MV-4-11 (cell line): ENCODE measurements around the gene C1QTNF9.
"Not testable (repeated sequence)": the region's sequence is repeated elsewhere in the genome, so short reads cannot be mapped to it uniquely, and the experiment has no call there.

ENCODE experiments used
- DNase-seq: peaks from one replicate; lab custom pipeline; 2025; lab: John Stamatoyannopoulos, UW

C1QTNF9 gene

DNA sequence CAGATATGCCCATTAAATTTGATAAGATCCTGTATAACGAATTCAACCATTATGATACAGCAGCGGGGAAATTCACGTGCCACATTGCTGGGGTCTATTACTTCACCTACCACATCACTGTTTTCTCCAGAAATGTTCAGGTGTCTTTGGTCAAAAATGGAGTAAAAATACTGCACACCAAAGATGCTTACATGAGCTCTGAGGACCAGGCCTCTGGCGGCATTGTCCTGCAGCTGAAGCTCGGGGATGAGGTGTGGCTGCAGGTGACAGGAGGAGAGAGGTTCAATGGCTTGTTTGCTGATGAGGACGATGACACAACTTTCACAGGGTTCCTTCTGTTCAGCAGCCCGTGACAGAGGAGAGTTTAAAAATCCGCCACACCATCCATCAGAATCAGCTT lies 12.0 kb downstream of the C1QTNF9 start:
- DNase-seq = not testable (repeated sequence)

DNA sequence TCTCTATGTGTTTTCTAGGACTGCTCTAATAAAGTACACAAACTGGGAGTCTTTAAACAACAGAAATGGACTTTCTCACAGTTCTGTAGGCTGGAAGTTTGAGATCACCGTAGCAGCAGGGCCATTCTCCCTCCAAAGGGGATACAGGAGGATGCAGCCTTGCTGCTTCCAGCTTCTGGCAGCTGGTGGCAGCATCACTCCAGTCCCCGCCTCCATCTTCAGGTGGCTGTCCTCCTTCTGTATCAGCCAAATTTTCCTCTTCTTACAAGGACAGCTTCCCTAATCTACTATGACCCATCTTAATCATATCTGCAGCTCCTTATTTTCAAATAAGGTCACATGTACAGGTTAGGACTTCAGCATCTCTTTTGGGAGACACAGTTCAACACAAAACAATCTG lies 13.1 kb downstream of the C1QTNF9 start:
- not testable (repeated sequence) for DNase-seq

DNA sequence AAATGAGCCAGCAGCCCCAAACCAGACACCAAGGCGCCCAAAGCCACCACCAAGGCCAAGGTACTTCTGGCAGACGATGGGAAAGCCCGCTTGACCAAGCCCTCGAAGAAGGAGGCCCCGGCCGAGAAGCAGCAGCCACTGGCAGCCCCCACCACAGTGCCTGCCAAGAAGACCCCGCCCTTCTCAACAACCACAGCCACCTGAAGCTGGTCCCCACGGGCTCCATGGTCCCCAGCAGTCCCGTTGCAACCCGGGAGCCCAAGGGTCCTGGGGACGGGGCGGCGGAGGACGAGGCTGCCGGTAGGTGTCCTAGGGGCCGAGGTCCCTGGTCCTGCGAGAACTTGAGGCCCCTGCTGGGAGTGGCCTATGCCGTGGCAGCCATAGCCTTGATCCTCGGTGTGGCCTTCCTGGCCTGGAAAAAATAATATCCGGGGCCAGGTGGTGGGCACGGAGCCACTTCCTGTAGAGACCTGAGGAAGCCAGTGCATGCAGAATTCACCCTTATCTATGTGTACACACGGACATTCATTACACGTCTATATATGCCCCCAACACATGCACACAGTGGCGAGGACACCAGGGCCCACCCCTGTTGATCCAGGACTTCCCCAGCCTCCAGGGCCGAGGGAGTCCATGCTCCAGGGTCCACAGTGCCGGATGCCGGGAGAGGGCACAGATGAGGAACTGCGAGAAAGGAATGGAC lies 13.8 kb downstream of the C1QTNF9 start:
- DNase-seq = no peak

DNA sequence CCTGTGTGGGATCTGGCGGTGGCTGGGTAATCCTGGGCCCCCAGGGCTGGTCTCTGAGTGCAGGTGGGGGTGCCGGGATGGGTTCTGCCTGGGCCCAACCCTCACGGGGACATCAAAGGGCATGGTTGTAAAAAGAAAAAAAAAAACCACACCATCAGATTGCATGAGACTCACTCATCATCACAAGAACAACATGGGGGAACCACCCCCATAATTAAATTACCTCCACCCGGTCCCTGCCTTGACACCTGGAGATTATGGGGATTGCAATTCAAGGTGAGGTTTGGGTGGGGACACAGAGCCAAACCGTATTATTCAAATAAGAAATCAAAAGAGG lies 14.3 kb downstream of the C1QTNF9 start:
- DNase-seq = no peak

DNA sequence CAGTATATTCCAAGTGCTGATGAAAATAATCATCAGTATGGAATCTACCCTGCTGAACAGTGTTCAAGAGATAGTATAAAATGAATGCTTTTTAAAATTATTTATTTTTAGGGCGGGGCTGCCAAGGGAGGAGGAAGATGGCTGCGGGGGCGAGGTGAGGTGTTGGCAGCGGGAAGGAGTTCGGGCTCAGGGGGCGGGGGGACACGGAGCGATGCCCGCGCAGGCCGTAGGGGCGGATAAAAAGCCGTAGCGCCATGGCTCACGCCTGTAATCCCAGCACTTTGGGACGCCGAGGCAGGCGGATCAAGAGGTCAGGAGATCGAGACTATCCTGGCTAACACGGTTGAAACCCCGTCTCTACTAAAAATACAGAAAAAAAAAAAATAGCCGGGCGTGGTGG lies 18.2 kb downstream of the C1QTNF9 start:
- not testable (repeated sequence) for DNase-seq

DNA sequence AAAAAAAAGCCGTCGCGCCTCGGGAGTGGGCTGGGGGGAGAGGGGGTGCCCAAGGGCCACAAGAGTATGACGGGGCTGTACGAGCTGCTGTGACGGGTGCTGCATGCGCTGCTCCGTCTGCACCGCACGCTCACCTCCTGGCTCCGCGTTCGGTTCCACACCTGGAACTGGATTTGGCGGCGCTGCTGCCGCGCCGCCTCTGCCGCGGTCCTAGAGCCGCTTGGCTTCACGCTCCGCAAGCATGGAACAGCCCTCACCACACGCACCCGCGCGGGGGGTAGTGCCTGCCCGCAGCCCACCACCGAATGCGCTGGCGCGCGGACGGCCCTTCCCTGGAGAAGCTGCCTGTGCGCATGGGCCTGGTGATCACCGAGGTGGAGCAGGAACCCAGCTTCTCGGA lies 18.8 kb downstream of the C1QTNF9 start:
- no peak for DNase-seq

DNA sequence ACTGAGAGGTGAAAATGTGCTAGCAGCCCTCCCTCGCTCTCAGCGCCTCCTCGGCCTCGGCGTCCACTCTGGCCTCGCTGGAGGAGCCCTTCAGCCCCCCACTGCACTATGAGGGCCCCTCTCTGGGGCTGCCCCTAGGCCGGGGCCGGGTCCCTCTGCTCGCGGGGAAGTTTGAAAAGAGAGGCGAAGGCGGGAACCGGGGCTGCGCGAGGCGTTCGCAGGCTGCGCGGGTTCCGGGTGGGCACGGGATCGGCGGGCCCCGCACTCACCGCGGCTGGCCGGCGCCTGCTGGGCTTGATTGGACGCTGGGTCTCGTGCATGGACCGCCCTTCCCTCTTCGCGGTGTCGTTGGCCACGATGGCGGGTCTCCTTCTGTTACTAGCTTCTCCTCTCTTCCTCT lies 29.3 kb downstream of the C1QTNF9 start:
- DNase-seq = no peak

DNA sequence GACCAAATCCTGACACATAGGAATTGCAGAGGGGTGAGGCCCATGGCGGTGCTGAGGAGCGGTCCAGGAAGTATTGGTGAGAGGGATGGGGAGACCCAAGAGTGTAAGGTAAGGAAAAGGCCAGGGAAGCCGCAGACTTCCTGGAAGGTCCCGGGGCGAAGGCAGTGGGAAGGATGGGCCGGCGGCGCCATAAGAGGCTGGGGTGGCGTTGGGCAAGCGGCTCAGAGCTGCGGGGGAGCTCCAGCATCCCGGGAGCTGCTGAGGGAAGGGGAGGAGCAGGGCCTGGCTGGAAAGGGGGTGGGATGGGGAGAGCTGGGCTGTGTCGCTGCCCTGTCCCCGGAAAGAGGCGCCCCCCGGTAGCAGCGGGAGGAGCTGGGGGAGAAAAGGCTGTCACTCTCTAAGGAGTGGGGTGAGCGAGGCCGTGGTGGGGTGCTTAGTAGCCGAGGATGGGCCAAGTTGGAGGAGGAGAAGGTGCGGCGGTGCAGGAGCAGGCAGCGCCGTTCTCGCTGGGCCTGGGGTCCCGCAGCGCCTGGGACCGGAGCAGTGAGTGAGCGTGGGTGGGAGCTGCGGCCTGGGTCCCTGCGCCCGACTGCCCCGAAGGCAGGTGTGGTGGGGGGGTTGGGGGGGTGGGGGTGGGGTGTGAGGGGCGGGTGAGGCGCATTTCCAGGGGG lies 30.7 kb downstream of the C1QTNF9 start:
- no peak for DNase-seq

DNA sequence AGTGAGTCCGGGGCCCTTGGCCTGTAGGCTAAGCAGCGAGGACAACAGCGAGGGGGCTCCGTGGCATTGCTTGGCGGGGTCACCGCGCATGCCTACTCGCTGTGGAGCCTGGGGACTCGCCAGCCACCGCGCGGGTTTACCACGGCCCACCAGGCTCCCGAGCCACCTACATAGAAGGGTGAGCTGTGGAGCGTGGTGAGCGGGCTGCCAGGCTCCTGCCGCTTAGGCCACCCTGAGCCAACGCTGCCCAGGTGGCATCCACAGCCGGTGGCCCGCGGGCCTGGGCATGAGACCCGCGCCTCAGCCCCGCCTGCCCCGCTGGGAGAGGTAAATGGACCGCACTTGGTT lies 31.2 kb downstream of the C1QTNF9 start:
- DNase-seq = no peak

DNA sequence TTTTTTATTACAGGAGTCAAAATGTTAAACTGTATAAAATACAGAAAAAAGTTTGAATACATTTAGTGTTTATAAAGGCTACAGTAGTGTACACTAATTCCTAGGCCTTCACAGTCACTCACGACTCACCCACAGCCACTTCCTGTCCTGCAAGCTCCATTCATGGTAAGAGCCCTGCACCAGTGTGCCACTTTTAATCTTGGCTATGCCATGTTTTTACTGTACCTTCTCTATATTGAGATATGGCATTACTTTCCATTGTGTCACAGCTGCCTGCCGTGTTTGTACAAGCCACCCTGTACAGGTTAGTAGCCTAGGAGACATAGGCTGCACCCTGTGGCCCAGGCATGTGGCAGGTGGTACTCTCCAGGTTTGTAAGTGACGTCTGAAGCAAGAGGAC lies 32.1 kb downstream of the C1QTNF9 start:
- no peak for DNase-seq

DNA sequence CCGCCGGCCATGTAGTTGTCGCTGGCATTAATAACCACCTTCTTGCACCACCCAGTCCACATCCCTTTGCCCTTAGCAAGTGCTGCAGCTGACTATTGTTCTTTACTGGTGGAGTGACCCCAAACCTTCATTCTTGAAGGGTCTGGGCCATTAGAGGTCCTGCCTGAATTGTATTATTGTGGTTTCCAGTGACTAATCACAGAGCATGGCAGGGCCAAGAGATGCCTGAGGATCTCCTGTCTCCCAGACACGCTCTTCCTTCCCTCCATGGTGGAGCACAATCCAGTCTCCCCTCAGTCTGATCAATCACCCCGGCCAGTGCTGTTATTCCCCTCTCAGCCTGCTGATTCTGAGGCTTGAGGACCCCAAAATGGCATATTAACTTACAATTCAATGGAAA lies 39.0 kb downstream of the C1QTNF9 start:
- DNase-seq = no peak

DNA sequence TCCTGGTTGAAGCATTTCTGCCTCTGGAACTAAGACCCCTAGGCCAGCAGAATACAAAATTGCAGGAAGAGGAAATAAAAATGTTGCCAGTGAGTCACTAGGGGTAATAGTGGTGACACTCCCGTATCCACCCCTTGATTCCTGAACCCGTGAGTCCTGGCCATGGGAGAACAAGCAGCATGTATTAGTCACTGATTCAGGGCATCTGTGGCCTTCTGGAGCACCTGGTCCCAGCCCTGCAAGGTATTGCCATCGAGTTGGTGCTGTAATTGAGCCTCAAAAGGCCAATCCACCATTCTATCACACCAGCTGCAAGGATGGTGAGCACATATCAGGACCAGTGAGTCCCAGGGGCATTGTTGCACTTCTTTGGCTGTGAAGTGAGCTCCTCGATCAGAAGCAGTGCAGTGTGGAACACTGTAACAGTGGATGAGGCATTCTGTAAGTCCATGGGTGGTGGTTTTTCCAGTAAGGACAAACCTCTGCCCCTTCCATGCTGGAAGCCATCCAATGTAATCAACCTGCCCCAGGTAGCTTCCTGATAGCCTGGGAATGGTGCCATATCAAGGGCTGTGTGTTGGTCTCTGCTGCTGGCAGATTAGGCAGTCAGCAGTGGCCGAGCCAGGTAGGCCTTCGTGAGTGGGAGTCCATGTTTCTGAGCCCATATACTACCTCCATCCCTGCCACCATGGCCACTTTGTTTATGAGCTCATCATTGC lies 39.6 kb downstream of the C1QTNF9 start:
- no peak for DNase-seq

DNA sequence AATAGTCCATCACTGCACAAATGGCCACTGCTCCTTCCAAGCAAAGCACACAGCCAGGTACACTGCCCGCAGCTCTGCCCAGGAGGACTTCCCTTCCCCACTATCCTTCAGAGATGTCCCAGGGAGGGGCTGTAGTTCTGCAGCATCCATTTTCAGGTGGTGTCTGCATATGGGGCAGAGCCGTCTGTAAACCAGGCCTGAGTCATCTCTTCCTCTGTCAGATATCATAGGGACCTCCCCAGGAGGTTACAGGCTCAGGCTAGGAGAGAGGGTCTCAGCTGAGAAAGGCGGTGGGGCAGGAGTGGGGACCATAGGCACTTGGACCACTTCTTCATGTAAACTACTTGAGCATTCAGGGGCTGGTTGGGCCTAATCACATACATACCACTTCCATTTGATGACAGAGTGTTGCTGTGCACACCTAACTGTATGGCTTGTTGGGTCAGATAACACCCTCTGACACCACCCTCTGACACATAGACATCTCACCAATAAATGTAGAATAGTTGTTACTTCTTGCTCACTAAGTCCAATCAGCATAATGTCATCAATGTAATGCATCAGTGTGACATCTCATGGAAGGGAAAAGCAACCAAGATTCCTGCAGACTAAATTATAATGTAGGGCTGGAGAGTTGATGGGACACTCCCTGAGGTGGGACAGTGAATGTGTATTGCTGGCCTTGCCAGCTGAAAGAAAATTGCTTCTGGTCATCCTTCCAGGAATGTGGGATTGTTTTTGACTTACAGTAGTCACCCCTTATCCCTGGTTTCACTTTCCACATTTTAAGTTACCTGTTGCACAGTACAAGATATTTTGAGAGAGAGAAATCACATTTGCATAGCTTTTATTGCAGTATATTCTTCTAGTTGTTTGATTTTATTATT lies 40.6 kb downstream of the C1QTNF9 start:
- DNase-seq = not testable (repeated sequence)

DNA sequence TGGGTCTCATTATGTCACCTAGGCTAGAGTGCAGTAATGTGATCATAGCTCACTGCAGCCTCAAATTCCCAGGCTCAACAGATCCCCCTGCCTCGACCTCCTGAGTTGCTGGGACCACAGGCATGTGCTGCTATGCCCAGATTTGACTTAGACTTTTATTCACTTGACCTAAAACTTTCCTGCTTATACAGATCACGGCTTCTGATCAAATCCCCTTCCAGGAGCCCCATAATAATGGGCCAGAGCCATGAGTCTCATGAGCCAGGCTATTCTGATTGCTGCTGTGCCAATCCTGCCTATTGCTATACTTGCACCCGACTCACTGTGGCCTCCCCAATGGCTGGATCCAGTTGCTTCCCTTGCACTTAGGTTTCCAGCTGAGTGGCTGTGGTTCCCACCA lies 42.0 kb downstream of the C1QTNF9 start:
- no peak for DNase-seq

DNA sequence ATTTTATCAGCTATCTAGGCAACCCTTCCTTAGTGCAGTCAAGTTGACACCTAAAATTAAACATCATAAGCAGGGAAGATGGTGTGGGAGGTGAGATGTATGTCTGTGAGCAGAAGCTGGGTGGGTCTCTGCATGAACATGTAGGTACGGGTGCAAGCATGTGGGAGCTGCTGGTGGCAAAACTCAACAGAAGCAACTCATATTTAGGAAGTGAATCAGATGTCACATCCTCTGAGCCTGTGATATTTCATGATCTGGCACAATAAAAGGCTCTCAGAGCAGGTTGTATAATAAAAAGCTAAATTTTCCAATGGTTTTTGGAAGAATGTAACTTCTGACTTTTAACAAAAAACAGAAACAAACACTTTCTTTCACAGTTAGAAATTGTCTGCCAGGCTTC lies 44.4 kb downstream of the C1QTNF9 start:
- DNase-seq = no peak

DNA sequence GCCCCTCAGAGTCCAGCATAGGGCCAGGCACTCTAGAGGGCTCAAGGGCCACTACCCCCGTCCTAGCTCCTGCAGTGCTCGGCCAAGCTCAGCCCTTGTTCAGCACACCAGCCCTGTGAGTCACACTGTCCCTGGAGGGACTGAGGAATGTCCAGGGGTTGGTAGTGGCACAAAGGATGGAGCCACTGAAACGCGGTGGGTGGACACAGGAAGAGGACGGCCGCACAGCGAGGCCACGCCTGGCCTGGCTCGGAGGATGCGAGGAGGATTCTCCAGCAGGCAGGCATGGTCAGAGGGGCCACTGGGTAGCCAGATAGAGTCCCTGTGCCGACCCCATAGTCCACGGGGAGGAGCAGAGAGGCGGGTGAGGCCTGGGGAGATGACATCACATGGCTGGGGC lies 45.7 kb downstream of the C1QTNF9 start:
- DNase-seq = no peak

DNA sequence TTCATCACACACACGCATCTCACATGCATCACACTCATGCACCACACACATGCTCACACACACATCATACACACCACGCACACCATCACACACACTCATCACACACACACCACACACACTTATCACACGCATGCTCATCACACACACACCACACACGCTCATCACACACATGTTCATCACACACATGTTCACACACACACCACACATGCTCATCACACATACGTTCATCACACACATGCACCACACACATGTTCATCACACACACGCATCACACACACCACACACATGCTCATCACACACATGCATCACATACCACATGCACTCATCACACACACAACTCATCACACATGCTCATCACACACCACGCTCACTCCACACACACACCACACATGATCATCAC lies 46.9 kb downstream of the C1QTNF9 start:
- no peak for DNase-seq

DNA sequence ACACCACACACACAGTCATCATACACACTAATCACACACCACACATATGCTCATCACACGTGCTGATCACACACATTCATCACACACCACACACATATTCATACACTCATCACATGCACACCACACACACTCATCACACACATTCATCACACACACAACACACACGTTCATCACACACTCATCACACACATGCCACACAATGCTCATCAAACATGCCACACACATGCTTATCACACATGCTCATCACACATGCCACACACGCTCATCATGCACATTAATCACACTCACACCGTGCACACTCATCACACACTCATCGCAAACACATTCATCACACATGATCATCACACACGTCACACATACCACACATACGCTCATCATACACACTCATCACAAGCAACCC lies 47.5 kb downstream of the C1QTNF9 start:
- DNase-seq = no peak

DNA sequence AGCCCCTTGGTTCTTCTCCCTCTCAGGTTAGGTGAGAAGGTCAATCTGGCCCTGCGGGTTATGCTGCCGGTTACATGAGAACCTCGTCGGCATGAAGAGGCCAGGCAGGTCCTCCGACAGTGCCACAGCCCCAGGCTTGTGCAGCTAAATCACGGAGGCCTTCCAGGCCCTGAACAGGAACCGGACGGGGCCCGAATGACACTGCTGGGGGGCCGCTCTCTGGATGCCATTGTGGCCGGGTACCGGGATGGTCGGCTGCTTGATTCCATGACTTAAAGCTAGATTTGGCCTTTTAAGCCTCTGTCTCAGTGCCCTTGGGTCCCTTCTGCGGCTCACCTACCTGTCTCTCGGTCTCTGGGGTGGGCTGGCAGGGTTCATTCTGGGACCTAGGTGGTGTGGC lies 48.4 kb downstream of the C1QTNF9 start:
- no peak for DNase-seq

DNA sequence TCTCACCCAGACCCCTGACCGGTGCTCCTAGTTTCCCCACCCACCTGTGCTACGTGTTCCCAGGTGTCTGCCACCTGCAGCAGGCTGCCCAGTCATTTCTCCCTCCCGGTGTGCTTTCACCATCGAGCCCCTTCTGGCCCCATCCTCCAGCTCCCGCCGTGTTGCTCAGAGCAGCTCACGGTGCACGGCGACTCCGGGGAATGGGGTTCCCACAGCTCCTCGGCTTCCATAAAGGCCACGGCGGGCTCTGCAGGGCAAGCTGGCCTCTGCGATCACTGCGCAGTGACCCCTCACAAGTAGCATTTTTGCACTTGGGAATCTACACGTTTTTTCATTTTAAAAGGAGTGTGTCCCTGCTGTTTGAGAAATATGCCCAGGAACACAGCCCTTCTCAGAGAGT lies 49.5 kb downstream of the C1QTNF9 start:
- not testable (repeated sequence) for DNase-seq

DNA sequence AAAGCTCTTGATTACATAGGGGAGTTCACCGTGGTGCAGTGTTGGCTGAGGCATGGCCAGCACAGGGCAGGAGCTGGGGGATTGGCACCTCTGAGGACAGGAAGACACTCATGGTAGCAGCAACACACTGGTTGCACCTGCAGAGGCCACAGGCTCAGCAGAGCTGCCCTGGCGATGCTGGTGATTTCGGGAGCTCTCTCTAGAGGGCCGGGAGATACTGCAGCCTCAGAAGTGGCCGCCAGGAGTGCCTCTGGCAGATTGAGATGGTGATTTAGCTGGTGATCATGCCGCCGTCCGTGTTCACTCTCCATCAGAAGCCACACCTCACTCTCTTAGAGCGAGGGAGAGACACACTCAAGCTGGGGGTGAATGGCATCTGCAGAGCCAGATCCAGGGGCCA lies 49.9 kb downstream of the C1QTNF9 start:
- not testable (repeated sequence) for DNase-seq

DNA sequence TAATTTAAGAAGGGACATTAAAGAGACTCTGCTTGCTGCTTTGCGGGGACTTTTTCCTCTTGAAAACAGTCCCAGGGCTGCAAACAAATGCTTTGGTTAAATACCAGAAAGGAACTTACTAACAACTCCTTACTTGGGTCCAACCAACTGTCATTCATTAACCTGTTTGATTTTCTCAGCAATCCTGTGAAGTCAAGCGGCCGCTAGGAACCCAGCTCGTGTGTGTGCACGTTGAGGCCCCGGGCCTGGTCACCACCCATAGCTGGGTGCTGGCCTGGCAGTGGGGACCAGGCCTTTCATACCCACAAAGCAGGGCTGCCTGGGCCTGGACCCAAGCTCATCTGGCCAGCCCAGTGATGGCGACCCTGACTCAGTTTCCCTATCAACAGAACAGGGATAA lies 50.7 kb downstream of the C1QTNF9 start:
- no peak for DNase-seq

DNA sequence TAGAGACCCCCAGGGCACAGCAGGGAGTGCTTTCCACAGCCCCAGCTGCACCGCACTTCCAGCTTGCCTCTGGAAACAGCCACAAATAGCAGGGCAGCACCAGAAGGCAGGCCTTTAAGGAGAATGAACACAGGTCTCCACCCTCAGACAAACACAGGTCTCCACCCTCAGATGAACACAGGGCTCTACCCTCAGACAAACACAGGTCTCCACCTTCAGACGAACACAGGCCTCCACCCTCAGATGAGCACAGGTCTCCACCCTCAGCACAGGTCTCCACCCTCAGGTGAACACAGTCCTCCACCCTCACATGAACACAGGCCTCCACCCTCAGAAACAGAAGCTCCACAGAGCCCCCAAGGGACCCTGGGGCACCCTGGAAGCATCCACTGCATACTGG lies 51.7 kb downstream of the C1QTNF9 start:
- DNase-seq = no peak
